Breast epithelium (tissue), 4 donors: ENCODE data around the gene NPHP1. TPM values are rescaled to one million over a fixed set of nuclear protein-coding genes. Genes with fewer than 3 reads are reported as not detected.
"Not testable (repeated sequence)": the region's sequence is repeated elsewhere in the genome, so short reads cannot be mapped to it uniquely, and the experiment has no call there.

Experiments used
- DNase-seq, 2 donors: peaks; one replicate each; pipeline ENCODE4 v3.0.0-alpha.2; 2019; ENCODE audit warnings: low spot score in 2 of 2
- H3K27ac ChIP-seq, 2 donors: fragments of 200-600 bp; sonication (generic) in 1 of 2; one replicate each; pipeline ENCODE4 v1.5.1; 2016 to 2019; ENCODE audit warnings: mild to moderate bottlenecking in 1 of 2
- H3K27me3 ChIP-seq, 2 donors: fragments of 200-600 bp; sonication (generic) in 1 of 2; one replicate each; pipeline versions ENCODE4 v1.5.1 to v1.6.0; 2017 to 2019; ENCODE audit warnings: control low read depth in 1 of 2, mild to moderate bottlenecking in 1 of 2
- H3K36me3 ChIP-seq: fragments of 200-600 bp; one replicate; pipeline ENCODE4 v1.5.1; 2019
- H3K4me1 ChIP-seq, 2 donors: fragments of 200-600 bp; sonication (generic); one replicate each; pipeline ENCODE4 v1.5.1; 2016 to 2019; ENCODE audit warnings: control low read depth in 1 of 2
- H3K4me3 ChIP-seq, 3 donors: fragments of 200-600 bp; sonication (generic); 1 replicate in 2 of 3; 2 replicates in 1 of 3; pipeline ENCODE4 v1.5.1; 2016 to 2019; ENCODE audit warnings: mild to moderate bottlenecking in 3 of 3, moderate library complexity in 2 of 3
- H3K9me3 ChIP-seq, 2 donors: fragments of 200-600 bp; sonication (generic) in 1 of 2; one replicate each; pipeline ENCODE4 v1.5.1; 2016 to 2019; ENCODE audit warnings: control low read depth in 1 of 2
- POLR2A ChIP-seq: fragments of 450-650 bp; IDR thresholded peaks from one replicate; pipeline ENCODE4 v1.6.1; 2016; ENCODE audit warnings: antibody characterized with exemption, mild to moderate bottlenecking, moderate library complexity
- POLR2AphosphoS5 ChIP-seq, 3 donors: sonication (generic); formaldehyde crosslinking; IDR thresholded peaks; one replicate each; pipeline ENCODE4 v1.6.1; 2017; ENCODE audit warnings: antibody characterized with exemption in 3 of 3
- intact Hi-C: fragments of 100-400 bp; cut with DNase I; formaldehyde crosslinking; loops from one replicate; pipeline ENCODE4 v1.15.1; 2023; ENCODE audit warnings: low total_unique reads
- total RNA-seq, 3 donors: library from RNA; depleted of rRNA; stranded (reverse); fragments of >200 nt; gene quantifications; one replicate each; pipeline ENCODE4 v1.1.0, GENCODE V29; 2016
- TF ChIP-seq, protein P1 (sequence below), 3 donors: fragments of 450-650 bp; IDR thresholded peaks; one replicate each; pipeline ENCODE4 v1.5.1; 2016 to 2017; ENCODE audit warnings: antibody characterized with exemption in 3 of 3, mild to moderate bottlenecking in 3 of 3, moderate library complexity in 3 of 3

NPHP1 gene
- total RNA-seq, 3 donors from 2014 or later: 5.4 to 15.4 (median 7.2) TPM

- H3K4me1 ChIP-seq: peaks cover 0 to 13% of the 10 kb centered on the region in 2 donors
- intact Hi-C loops: loop anchor here (1.0 kb wide), 1 partner anchor 17 kb away; no protein-coding TSS in a partner anchor
- H3K27me3 ChIP-seq: no peaks in the 10 kb centered on the region
- no peaks in the 10 kb centered on the region for H3K9me3 ChIP-seq
- TF ChIP-seq, protein P1, sequence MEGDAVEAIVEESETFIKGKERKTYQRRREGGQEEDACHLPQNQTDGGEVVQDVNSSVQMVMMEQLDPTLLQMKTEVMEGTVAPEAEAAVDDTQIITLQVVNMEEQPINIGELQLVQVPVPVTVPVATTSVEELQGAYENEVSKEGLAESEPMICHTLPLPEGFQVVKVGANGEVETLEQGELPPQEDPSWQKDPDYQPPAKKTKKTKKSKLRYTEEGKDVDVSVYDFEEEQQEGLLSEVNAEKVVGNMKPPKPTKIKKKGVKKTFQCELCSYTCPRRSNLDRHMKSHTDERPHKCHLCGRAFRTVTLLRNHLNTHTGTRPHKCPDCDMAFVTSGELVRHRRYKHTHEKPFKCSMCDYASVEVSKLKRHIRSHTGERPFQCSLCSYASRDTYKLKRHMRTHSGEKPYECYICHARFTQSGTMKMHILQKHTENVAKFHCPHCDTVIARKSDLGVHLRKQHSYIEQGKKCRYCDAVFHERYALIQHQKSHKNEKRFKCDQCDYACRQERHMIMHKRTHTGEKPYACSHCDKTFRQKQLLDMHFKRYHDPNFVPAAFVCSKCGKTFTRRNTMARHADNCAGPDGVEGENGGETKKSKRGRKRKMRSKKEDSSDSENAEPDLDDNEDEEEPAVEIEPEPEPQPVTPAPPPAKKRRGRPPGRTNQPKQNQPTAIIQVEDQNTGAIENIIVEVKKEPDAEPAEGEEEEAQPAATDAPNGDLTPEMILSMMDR (IDR thresholded peaks at IDR 0.05): no peak
- TF ChIP-seq POLR2A (no peak), POLR2AphosphoS5 (IDR thresholded peaks at IDR 0.05) (no peak)
- H3K27ac ChIP-seq: peak overlapping the region; percentile 91 to 95
- no peaks in the 10 kb centered on the region for H3K36me3 ChIP-seq
- no peak overlapping the region for H3K4me3 ChIP-seq
- no peak for DNase-seq
Observed at GRCh38 chr2:110099471-110100225, 105.2 kb downstream of the NPHP1 start.

- Histone ChIP-seq H3K36me3 (no peaks in the 10 kb centered on the region), H3K27me3 (no peaks in the 10 kb centered on the region), H3K4me1 (peaks cover 0 to 13% of the 10 kb centered on the region in 2 donors), H3K4me3 (no peak overlapping the region), H3K9me3 (no peaks in the 10 kb centered on the region), H3K27ac (peak overlapping the region; percentile 91 to 95)
- no peak for TF ChIP-seq POLR2AphosphoS5 (IDR thresholded peaks at IDR 0.05)
- TF ChIP-seq, protein P1 (IDR thresholded peaks at IDR 0.05): no peak
- intact Hi-C loops: loop anchor here (1.0 kb wide), 1 partner anchor 17 kb away; no protein-coding TSS in a partner anchor
- DNase-seq: no peak
Observed at GRCh38 chr2:110099038-110099425, 105.8 kb downstream of the NPHP1 start.

- H3K4me3 ChIP-seq: peak overlapping the region in 1 of 3 donors; percentile 1
- intact Hi-C loops: no loop called here
- peaks cover 0 to 13% of the 10 kb centered on the region in 2 donors for H3K4me1 ChIP-seq
- H3K9me3 ChIP-seq: no peaks in the 10 kb centered on the region
- H3K36me3 ChIP-seq: no peaks in the 10 kb centered on the region
- TF ChIP-seq POLR2AphosphoS5 (IDR thresholded peaks at IDR 0.05) (no peak), POLR2A (no peak)
- peak in 1 of 2 donors; percentile 77 for DNase-seq
- no peaks in the 10 kb centered on the region for H3K27me3 ChIP-seq
- H3K27ac ChIP-seq: peak overlapping the region; percentile 38 to 91
Observed at GRCh38 chr2:110097506-110098220, 107.2 kb downstream of the NPHP1 start.

DNA sequence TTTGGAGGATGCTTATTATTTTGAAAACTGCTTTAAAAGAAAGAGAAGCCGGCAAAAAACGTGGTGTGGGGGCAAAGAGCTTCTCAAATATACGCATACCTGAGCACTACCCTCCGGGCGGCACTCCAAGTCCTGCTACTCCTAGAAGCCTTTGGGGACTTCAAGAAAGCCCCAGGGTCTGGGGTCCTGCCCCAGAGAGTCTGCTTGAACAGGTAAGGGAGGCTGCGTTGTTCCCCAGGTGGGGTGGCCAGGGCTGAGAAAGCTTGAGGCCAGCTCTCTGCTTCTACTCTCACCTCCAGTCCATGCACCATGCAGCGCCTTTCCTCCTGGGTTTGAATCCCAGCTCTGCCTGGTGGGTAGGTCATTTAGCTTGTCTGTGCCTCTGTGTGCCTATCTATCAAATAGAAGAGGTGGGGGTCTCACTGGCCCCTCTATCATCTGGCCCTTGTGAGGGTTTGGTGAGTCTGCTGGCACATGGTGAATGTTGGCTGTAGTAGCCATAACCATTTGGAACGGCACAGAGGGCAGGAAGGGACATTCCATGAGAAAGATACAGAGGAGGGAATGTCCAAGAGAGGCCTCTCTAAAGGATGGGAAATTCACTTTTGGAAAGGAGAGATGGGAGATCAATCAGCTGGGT is 108.7 kb downstream of the NPHP1 start:
- Histone ChIP-seq H3K27ac (peak overlapping the region in 1 of 2 donors; percentile 14), H3K9me3 (no peaks in the 10 kb centered on the region), H3K27me3 (no peaks in the 10 kb centered on the region), H3K4me3 (no peak overlapping the region), H3K36me3 (no peaks in the 10 kb centered on the region), H3K4me1 (peaks cover 0 to 10% of the 10 kb centered on the region in 2 donors)
- TF ChIP-seq POLR2AphosphoS5 (IDR thresholded peaks at IDR 0.05) (no peak), POLR2A (no peak)
- TF ChIP-seq, protein P1 (IDR thresholded peaks at IDR 0.05): no peak
- DNase-seq: no peak
- intact Hi-C loops: no loop called here

DNA sequence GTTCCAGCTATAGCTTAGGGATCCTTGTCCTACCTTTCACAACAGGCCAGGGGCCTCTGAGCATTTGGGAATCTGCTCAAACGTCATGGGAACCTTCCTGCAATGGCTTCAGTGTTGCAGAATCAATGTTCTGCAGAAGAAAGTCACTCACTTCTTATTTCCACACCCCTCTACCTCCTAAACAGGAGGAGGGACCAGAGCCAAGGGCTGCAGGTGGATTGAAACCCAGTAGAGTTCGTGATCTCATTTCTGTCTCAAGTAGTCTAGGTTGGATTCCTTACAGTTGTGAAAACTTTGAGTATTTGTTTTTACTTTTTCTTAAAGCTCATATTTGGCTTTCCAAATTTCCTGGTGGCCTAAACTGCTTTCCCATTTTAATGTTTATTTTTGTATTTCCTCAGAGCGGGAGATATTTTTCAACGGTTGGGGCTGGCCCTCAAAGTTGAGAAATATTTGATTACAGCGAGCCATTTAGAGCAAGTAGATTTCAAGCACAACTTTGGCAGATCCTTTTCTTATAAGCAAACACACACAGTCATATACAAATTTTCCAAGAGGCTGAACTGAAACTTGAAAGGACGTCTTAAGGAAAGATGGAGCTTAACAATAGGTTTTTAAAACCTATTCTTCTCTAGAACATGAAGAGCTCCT is 109.8 kb downstream of the NPHP1 start:
- H3K4me1 ChIP-seq, DNase-seq, intact Hi-C loops, H3K27ac ChIP-seq, H3K9me3 ChIP-seq, H3K36me3 ChIP-seq, H3K4me3 ChIP-seq, H3K27me3 ChIP-seq: not testable (repeated sequence)

DNA sequence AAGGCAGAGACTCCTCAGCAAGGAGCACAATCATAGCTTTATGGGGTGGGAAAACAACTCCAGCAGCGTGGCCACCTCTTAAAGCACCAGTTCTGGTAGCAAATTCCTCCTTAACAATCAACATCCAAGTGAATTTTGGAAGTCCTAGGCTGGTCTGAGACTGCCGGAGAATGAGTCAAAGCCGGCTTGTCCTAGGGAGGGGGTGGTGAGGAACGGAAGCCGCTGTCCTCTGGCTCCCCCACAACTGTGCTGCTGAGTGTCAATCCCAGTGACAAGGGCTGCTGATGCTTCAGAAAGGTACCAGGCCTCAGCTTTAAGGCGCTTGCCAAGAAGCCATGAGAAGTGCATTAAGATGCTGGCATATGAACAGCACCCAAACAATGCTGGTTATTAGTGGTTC is 110.9 kb downstream of the NPHP1 start:
- DNase-seq, H3K4me3 ChIP-seq, H3K4me1 ChIP-seq, H3K36me3 ChIP-seq, H3K9me3 ChIP-seq, H3K27me3 ChIP-seq, H3K27ac ChIP-seq, intact Hi-C loops: not testable (repeated sequence)

GRCh38 chr2:110090164-110090563 is 114.6 kb downstream of the NPHP1 start:
- H3K4me3 ChIP-seq, H3K9me3 ChIP-seq, DNase-seq, H3K4me1 ChIP-seq, H3K27me3 ChIP-seq, intact Hi-C loops, H3K36me3 ChIP-seq, H3K27ac ChIP-seq: not testable (repeated sequence)

- H3K4me1 ChIP-seq, H3K36me3 ChIP-seq, H3K27ac ChIP-seq, H3K27me3 ChIP-seq, H3K4me3 ChIP-seq, DNase-seq, intact Hi-C loops, H3K9me3 ChIP-seq: not testable (repeated sequence)
Observed at GRCh38 chr2:110083757-110084156, 121.1 kb downstream of the NPHP1 start.

- DNase-seq, H3K36me3 ChIP-seq, H3K27ac ChIP-seq, H3K27me3 ChIP-seq, H3K4me3 ChIP-seq, H3K4me1 ChIP-seq, H3K9me3 ChIP-seq, intact Hi-C loops: not testable (repeated sequence)
Observed at GRCh38 chr2:110083162-110083561, 121.7 kb downstream of the NPHP1 start.
